A673 (cell line): ENCODE results near the gene HOXB1. TPM values are rescaled to one million over a fixed set of nuclear protein-coding genes. Genes with fewer than 3 reads are reported as not detected.

Experiments used
- BruUV-seq: library from RNA; stranded (reverse); fragments of 400-500 nt; replicated peaks from 2 replicates; lab custom pipeline; 2021; lab: Mats Ljungman, UMichigan
- CTCF ChIA-PET: fragments of 300-600 bp; sonication (Branson Sonifier 250); formaldehyde crosslinking; loops from one replicate; lab custom pipeline; 2022; ENCODE audit warnings: antibody characterized with exemption; lab: Charles Lee
- POLR2A ChIA-PET: fragments of 300-600 bp; sonication (Branson Sonifier 250); formaldehyde crosslinking; loops from one replicate; lab custom pipeline; 2022; ENCODE audit warnings: antibody characterized with exemption; ENCODE audit not compliant: low non-redundant PET; lab: Charles Lee
- DNase-seq: peaks from one replicate; pipeline ENCODE4 v3.0.0-alpha.2; 2015; ENCODE audit warnings: low spot score
- H3K27ac ChIP-seq: fragments of 200-600 bp; sonication (generic); 2 replicates; pipeline ENCODE4 v1.5.1; 2016; ENCODE audit warnings: mixed run types, low read depth, mild to moderate bottlenecking, mixed read lengths, antibody characterized with exemption, low read length; ENCODE audit not compliant: poor library complexity, severe bottlenecking
- H3K27me3 ChIP-seq: fragments of 200-600 bp; sonication (generic); replicated peaks from 2 replicates; pipeline ENCODE4 v1.6.1; 2017; ENCODE audit warnings: mixed run types, low read depth, mild to moderate bottlenecking, mixed read lengths, antibody characterized with exemption, low read length; ENCODE audit not compliant: insufficient read depth, poor library complexity
- H3K36me3 ChIP-seq: fragments of 200-600 bp; sonication (generic); 2 replicates; pipeline ENCODE4 v1.6.1; 2016; ENCODE audit warnings: mixed run types, mild to moderate bottlenecking, mixed read lengths, antibody characterized with exemption, low read length; ENCODE audit not compliant: insufficient read depth, poor library complexity, severe bottlenecking
- H3K4me1 ChIP-seq: fragments of 200-600 bp; sonication (generic); 2 replicates; pipeline ENCODE4 v1.6.1; 2017; ENCODE audit warnings: mixed run types, mild to moderate bottlenecking, mixed read lengths, antibody characterized with exemption, low read length; ENCODE audit not compliant: insufficient read depth, poor library complexity, severe bottlenecking
- H3K4me3 ChIP-seq: fragments of 200-600 bp; sonication (generic); 2 replicates; pipeline ENCODE4 v1.5.1; 2016; ENCODE audit warnings: low read depth, mixed run types, mild to moderate bottlenecking, mixed read lengths, low read length; ENCODE audit not compliant: poor library complexity, severe bottlenecking
- H3K9me3 ChIP-seq: fragments of 200-600 bp; sonication (generic); 2 replicates; pipeline ENCODE4 v1.6.1; 2016; ENCODE audit warnings: mixed run types, low read depth, mild to moderate bottlenecking, mixed read lengths, antibody characterized with exemption, low read length; ENCODE audit not compliant: poor library complexity, severe bottlenecking
- EZH2 ChIP-seq: fragments of 200-600 bp; sonication (generic); IDR thresholded peaks from 2 replicates; pipeline ENCODE4 v1.6.1; 2017; ENCODE audit warnings: borderline replicate concordance, low read depth, mild to moderate bottlenecking, mixed read lengths, antibody characterized with exemption, low read length; ENCODE audit not compliant: poor library complexity, severe bottlenecking
- intact Hi-C: fragments of 100-400 bp; cut with micrococcal nuclease; formaldehyde crosslinking; loops from one replicate; pipeline ENCODE4 v1.10.0; 2022; ENCODE audit not compliant: unreplicated experiment
- total RNA-seq: library from RNA; stranded (reverse); gene quantifications from 2 replicates; pipeline ENCODE4 v1.2.3, GENCODE V29; 2021
- TF ChIP-seq, protein P1 (sequence below): fragments of 300-800, 200-600 bp; sonication (generic); conservative IDR thresholded peaks from 2 replicates; pipeline ENCODE4 v1.5.1; 2017; ENCODE audit warnings: low read depth, mild to moderate bottlenecking, antibody characterized with exemption, low read length, moderate library complexity, mixed read lengths

Gene HOXB1
- total RNA-seq, 1 experiment from 2014 or later = not detected

DNA sequence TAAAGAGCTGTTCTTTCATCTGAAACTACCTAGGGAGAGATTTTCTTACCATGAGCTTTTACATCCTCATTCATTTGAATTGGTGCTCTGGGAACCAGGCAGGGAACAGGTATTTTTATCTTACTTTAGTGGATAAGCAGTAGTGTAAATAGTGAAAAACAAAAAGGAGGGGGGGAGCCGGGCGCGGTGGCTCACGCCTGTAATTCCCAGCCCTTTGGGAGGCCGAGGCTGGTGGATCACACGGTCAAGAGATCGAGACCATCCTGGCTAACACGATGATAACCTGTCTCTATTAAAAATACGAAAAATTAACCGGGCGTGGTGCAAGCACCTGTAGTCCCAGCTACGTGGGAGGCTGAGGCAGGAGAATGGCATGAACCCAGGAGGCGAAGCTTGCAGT, 41.0 kb downstream of the HOXB1 start:
- POLR2A ChIA-PET = no interaction called here
- Histone ChIP-seq H3K27ac (no peak overlapping the region), H3K4me1 (no peaks in the 10 kb centered on the region)

DNA sequence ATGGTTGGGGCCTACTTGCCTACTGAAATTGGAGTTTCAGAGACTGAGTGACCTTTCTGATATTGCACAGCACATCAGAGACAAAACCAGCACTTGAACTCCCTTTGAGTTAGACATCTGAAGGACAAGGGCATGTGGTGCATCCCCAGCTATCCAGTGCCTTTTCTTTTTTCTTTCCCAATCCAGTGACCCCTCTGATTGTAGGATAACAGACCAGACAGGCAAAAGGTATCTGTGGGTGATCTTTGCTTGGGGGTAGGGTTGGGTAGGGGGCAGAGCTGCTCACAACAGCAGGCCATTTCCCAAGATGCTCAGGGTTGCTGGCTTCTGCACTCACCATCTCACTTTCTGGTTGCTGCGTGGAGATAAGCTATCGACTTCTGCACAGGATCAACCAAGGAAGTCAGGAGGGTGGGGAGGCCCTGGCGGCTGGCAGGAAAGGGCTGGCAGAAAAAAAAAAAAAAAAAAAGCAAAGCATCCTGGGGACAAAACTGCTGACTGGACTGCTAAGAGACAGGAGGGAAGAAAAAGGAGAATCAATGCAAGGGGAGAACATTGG, 42.2 kb downstream of the HOXB1 start:
- Histone ChIP-seq H3K36me3 (no peaks in the 10 kb centered on the region), H3K9me3 (no peaks in the 10 kb centered on the region), H3K27ac (no peak overlapping the region), H3K4me3 (no peak overlapping the region), H3K4me1 (no peaks in the 10 kb centered on the region), H3K27me3 (no peaks in the 10 kb centered on the region)
- ChIA-PET CTCF (no interaction called here), POLR2A (no interaction called here)
- BruUV-seq = no TSS peak
- intact Hi-C loops = no loop called here
- TF ChIP-seq EZH2 = no peak
- TF ChIP-seq, protein P1, sequence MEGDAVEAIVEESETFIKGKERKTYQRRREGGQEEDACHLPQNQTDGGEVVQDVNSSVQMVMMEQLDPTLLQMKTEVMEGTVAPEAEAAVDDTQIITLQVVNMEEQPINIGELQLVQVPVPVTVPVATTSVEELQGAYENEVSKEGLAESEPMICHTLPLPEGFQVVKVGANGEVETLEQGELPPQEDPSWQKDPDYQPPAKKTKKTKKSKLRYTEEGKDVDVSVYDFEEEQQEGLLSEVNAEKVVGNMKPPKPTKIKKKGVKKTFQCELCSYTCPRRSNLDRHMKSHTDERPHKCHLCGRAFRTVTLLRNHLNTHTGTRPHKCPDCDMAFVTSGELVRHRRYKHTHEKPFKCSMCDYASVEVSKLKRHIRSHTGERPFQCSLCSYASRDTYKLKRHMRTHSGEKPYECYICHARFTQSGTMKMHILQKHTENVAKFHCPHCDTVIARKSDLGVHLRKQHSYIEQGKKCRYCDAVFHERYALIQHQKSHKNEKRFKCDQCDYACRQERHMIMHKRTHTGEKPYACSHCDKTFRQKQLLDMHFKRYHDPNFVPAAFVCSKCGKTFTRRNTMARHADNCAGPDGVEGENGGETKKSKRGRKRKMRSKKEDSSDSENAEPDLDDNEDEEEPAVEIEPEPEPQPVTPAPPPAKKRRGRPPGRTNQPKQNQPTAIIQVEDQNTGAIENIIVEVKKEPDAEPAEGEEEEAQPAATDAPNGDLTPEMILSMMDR = no peak
- no peak for DNase-seq

More for the DNA sequence above, 41.0 kb downstream of the HOXB1 start:
- Histone ChIP-seq H3K4me3 (no peak overlapping the region), H3K27me3 (no peaks in the 10 kb centered on the region), H3K36me3 (no peaks in the 10 kb centered on the region), H3K9me3 (no peaks in the 10 kb centered on the region)
- no peak for DNase-seq
- TF ChIP-seq, protein P1 = no peak
- no TSS peak for BruUV-seq
- CTCF ChIA-PET = no interaction called here
- intact Hi-C loops = no loop called here

DNA sequence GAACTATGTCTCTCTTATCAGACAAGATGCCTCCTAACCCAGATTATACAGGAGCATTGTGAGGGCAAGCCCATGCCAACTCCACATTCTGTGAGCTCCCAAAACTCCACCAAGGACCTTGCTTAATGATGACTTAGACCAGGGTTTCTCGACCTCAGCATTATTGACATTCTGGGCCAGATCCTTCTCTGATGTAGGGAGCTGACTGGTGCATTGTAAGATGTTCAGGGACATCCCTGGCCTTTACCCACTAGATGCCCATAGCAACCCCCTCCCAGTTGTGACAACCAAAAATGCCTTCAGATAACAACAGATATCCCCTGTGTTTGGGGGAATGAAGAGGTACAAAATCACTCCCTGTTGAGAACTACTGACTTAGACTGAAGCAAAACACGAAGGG, 43.6 kb downstream of the HOXB1 start:
- POLR2A ChIA-PET = no interaction called here
- no peaks in the 10 kb centered on the region for H3K9me3 ChIP-seq
- CTCF ChIA-PET = interaction anchor here (0.5 to 0.6 kb wide), 2 partner anchors 282 to 1829 kb away, joined by 3 read pairs; no protein-coding TSS in a partner anchor
- no peak for DNase-seq
- no TSS peak for BruUV-seq
- no peaks in the 10 kb centered on the region for H3K27me3 ChIP-seq
- no peaks in the 10 kb centered on the region for H3K4me1 ChIP-seq
- no peak overlapping the region for H3K4me3 ChIP-seq
- H3K36me3 ChIP-seq = no peaks in the 10 kb centered on the region
- intact Hi-C loops = no loop called here
- H3K27ac ChIP-seq = no peak overlapping the region
- TF ChIP-seq, protein P1 = no peak
- no peak for TF ChIP-seq EZH2
